ENCODE data around the gene ARIH1. TPM values are rescaled to one million over a fixed set of nuclear protein-coding genes. Genes with fewer than 3 reads are reported as not detected.

The ARIH1 gene
- total RNA-seq, 1 donor from 2014 or later: 204 TPM

DNA sequence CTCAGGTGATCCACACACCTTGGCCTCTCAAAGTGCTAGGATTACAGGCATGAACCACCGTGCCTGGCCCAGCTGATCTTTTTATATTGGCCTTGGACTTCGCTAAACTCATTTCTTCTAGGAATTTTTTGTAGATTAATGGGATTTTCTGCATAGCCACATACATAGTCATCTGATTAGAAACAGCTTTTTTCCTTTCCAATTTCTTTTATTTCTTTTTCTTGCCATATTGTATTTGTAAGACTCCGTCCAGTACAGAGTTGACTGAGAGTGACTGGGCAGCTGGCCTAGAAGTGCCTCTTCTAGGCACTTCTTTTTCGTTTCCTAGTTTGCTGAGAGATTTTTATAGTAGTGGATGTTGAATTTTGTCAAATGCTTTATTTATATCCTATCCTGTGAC is 37.4 kb downstream of the ARIH1 start:
- Mint-ChIP-seq H3K9me3 (peaks cover 3% of the 10 kb centered on the region), H3K4me1 (peaks cover 40% of the 10 kb centered on the region), H3K36me3 (peaks cover 5% of the 10 kb centered on the region), H3K27me3 (ENCODE audit: low read depth) (no peaks in the 10 kb centered on the region), H3K4me3 (no peak overlapping the region), H3K27ac (peak overlapping the region; percentile 54)
- DNase-seq (ENCODE audit: low spot score in 2 of 2, unreplicated experiment in 2 of 2): no peak
- TF ChIP-seq, protein P1, sequence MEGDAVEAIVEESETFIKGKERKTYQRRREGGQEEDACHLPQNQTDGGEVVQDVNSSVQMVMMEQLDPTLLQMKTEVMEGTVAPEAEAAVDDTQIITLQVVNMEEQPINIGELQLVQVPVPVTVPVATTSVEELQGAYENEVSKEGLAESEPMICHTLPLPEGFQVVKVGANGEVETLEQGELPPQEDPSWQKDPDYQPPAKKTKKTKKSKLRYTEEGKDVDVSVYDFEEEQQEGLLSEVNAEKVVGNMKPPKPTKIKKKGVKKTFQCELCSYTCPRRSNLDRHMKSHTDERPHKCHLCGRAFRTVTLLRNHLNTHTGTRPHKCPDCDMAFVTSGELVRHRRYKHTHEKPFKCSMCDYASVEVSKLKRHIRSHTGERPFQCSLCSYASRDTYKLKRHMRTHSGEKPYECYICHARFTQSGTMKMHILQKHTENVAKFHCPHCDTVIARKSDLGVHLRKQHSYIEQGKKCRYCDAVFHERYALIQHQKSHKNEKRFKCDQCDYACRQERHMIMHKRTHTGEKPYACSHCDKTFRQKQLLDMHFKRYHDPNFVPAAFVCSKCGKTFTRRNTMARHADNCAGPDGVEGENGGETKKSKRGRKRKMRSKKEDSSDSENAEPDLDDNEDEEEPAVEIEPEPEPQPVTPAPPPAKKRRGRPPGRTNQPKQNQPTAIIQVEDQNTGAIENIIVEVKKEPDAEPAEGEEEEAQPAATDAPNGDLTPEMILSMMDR (IDR thresholded peaks at IDR 0.05; ENCODE audit: unreplicated experiment): no peak

DNA sequence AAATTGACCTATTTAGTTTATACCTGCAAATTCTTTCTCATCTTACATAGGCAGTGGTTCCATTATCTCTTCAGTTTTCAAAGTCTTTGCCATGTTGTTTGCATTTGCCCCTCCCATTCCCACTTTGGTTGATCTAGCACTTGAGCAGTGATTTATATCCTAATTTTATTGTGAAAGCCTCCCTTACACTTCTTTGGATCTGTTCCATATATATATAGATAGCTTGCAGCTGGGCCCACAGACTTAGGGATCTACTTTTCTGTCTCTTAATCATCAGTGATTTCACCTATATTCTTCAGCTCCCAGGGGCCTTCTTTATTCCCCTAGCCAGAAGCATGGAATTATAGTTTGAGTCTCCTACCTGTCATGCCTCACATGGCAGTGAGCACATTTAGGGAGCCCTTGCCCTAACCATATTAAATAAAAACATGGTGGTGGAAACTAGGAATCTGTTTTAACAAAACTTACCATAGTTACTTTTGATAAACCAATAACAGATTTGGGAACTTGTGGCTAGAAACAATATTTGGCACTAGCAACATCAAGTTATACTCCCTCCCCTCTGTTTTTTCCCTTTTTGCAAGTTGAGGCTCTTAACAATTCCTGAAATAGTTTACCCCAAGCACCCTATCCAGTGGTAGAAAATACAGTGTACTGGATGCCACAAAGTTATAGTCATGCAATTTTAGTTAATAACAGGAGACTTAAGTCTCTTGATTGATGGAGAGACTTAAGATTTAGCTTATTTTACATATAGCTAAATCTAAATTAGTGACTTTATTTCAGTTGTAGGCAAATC is 41.7 kb downstream of the ARIH1 start:
- DNase-seq (ENCODE audit: low spot score in 2 of 2, unreplicated experiment in 2 of 2): no peak
- peaks cover 44% of the 10 kb centered on the region for H3K4me1 Mint-ChIP-seq
- H3K9me3 Mint-ChIP-seq: peaks cover under 1% of the 10 kb centered on the region
- TF ChIP-seq, protein P1 (IDR thresholded peaks at IDR 0.05; ENCODE audit: unreplicated experiment): no peak
- H3K27me3 Mint-ChIP-seq (ENCODE audit: low read depth): no peaks in the 10 kb centered on the region
- H3K36me3 Mint-ChIP-seq: peaks cover 3% of the 10 kb centered on the region
- peak overlapping the region; percentile 88 for H3K27ac Mint-ChIP-seq
- H3K4me3 Mint-ChIP-seq: no peak overlapping the region

DNA sequence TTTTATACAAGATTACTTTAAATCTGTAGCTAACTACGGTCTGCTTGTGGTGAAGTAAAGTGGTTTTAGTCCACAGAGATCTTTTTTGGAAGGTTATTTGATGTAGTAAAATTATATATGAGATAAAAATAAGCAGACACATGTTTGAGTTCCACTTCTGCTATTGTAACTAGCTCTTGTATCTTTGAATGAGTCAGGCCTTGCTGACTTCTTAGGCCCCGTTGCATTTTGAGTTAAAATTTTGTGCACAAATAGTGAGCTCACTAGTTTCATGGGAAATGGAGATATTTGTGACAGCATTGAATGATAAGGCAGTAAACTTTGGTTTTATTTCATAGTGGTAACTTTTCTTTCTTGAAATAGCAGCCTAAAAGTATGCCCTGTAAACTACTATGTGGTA is 42.6 kb downstream of the ARIH1 start:
- Mint-ChIP-seq H3K27ac (no peak overlapping the region), H3K36me3 (peaks cover 6% of the 10 kb centered on the region), H3K27me3 (ENCODE audit: low read depth) (no peaks in the 10 kb centered on the region), H3K9me3 (no peaks in the 10 kb centered on the region), H3K4me3 (no peak overlapping the region), H3K4me1 (peaks cover 43% of the 10 kb centered on the region)
- no peak for DNase-seq (ENCODE audit: low spot score in 2 of 2, unreplicated experiment in 2 of 2)
- TF ChIP-seq, protein P1 (IDR thresholded peaks at IDR 0.05; ENCODE audit: unreplicated experiment): no peak

DNA sequence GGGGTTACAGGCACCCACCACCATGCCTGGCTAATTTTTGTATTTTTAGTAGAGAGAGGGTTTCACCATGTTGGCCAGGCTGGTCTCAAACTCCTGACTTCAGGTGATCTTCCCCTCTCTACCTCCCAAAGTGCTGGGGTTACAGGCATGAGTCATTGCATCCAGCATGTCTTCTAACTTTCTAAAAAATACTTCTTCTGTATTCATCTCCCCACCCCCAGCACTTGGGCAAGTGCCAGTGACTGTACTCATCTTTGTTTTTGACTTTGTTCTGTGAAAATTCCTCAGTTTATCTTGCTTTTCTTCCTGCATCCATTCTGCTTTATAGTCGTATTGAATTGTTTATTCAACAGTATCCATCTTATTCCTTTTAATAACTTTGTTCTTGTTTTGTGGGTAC is 47.6 kb downstream of the ARIH1 start:
- Mint-ChIP-seq H3K27me3 (ENCODE audit: low read depth) (no peaks in the 10 kb centered on the region), H3K36me3 (peaks cover 25% of the 10 kb centered on the region), H3K9me3 (no peaks in the 10 kb centered on the region), H3K4me3 (no peak overlapping the region), H3K27ac (no peak overlapping the region), H3K4me1 (peaks cover 5% of the 10 kb centered on the region)
- TF ChIP-seq, protein P1 (IDR thresholded peaks at IDR 0.05; ENCODE audit: unreplicated experiment): no peak
- no peak for DNase-seq (ENCODE audit: low spot score in 2 of 2, unreplicated experiment in 2 of 2)

DNA sequence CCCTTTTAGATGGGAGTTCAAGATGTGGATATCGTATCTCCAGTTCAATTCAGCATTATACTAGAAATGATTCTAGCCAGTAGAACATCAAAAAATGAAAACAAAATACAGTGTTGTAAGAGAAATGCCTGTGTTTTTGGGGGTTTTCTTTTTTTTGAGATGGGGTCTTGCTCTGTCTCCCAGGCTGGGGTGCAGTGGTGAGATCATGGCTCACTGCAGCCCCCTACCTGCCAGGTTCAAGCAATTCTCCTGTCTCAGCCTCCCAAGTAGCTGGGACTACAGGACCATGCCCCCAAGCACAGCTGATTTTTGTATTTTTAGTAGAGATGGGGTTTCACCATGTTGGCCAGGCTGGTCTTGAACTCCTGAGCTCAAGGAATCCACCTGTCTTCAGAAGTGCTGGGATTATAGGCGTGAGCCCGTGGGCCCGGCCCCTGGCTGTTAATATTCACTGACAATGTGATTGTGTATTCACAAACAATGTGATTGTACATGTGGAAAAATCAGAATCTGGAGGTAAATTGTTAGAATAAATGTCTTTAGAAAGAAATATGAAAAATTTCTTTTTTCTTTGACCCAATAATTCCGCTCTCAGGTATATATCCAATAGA is 59.0 kb downstream of the ARIH1 start:
- Mint-ChIP-seq H3K27me3 (ENCODE audit: low read depth) (no peaks in the 10 kb centered on the region), H3K36me3 (peaks cover 5% of the 10 kb centered on the region), H3K9me3 (no peaks in the 10 kb centered on the region), H3K27ac (no peak overlapping the region), H3K4me1 (peaks cover 20% of the 10 kb centered on the region), H3K4me3 (no peak overlapping the region)
- DNase-seq (ENCODE audit: low spot score in 2 of 2, unreplicated experiment in 2 of 2): no peak
- TF ChIP-seq, protein P1 (IDR thresholded peaks at IDR 0.05; ENCODE audit: unreplicated experiment): no peak
